HG03025 (cell line): ENCODE measurements around the gene MATN1.

Source experiments
- ATAC-seq: cut with Tn5 transposase; IDR thresholded peaks from one replicate; pipeline ENCODE4 v1.9.1; 2021; ENCODE audit warnings: mild to moderate bottlenecking, moderate library complexity; ENCODE audit not compliant: unreplicated experiment, low FRiP score

MATN1 gene

GRCh38 chr1:30685796-30686165, 37.6 kb downstream of the MATN1 start:
- no peak for ATAC-seq

- no peak for ATAC-seq
Observed at GRCh38 chr1:30684881-30685795, 38.2 kb downstream of the MATN1 start.

GRCh38 chr1:30684259-30684658, 39.1 kb downstream of the MATN1 start:
- ATAC-seq, result no peak

- ATAC-seq, result no peak
Observed at GRCh38 chr1:30683699-30684098, 39.7 kb downstream of the MATN1 start.

- no peak for ATAC-seq
Observed at GRCh38 chr1:30682396-30683275, 40.7 kb downstream of the MATN1 start.

- no peak for ATAC-seq
Observed at GRCh38 chr1:30681782-30682181, 41.6 kb downstream of the MATN1 start.

- ATAC-seq, result no peak
Observed at GRCh38 chr1:30680879-30681278, 42.5 kb downstream of the MATN1 start.

GRCh38 chr1:30680429-30680828, 43.0 kb downstream of the MATN1 start:
- ATAC-seq, result no peak

- no peak for ATAC-seq
Observed at GRCh38 chr1:30679976-30680305, 43.4 kb downstream of the MATN1 start.

GRCh38 chr1:30679201-30679975, 44.0 kb downstream of the MATN1 start:
- ATAC-seq, result no peak

GRCh38 chr1:30678209-30678608, 45.2 kb downstream of the MATN1 start:
- no peak for ATAC-seq

GRCh38 chr1:30677471-30677870, 45.9 kb downstream of the MATN1 start:
- no peak for ATAC-seq

- ATAC-seq, result no peak
Observed at GRCh38 chr1:30675761-30676160, 47.6 kb downstream of the MATN1 start.

- no peak for ATAC-seq
Observed at GRCh38 chr1:30675289-30675688, 48.1 kb downstream of the MATN1 start.

- ATAC-seq, result no peak
Observed at GRCh38 chr1:30673395-30673794, 50.0 kb downstream of the MATN1 start.

- no peak for ATAC-seq
Observed at GRCh38 chr1:30672661-30673060, 50.7 kb downstream of the MATN1 start.

- ATAC-seq, result no peak
Observed at GRCh38 chr1:30670240-30671060, 52.9 kb downstream of the MATN1 start.

- ATAC-seq, result no peak
Observed at GRCh38 chr1:30668546-30669327, 54.6 kb downstream of the MATN1 start.

- ATAC-seq, result no peak
Observed at GRCh38 chr1:30668024-30668423, 55.4 kb downstream of the MATN1 start.
